ENCODE results near the gene MRPL11.

The MRPL11 gene

DNA sequence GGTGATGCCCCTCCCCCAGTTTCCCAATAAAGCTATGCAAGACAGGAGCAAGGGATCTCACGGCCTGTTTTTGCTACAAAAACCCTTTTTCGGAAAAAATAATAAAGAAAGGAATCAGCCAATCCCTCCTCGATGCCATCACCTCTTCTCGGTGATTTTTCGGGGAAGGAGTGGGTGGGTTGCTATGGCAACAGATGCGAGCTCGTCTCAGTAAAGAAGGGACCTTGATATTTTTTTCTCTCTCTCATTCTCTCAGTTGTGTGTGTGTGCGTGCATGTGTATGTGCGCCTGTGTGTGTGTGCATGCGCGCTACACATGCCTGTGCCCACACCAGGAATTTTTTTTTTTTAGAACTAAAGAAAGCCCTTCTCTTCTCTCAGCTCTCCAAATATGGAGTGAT, 21.6 kb downstream of the MRPL11 start:
- TF ChIP-seq, protein P1, sequence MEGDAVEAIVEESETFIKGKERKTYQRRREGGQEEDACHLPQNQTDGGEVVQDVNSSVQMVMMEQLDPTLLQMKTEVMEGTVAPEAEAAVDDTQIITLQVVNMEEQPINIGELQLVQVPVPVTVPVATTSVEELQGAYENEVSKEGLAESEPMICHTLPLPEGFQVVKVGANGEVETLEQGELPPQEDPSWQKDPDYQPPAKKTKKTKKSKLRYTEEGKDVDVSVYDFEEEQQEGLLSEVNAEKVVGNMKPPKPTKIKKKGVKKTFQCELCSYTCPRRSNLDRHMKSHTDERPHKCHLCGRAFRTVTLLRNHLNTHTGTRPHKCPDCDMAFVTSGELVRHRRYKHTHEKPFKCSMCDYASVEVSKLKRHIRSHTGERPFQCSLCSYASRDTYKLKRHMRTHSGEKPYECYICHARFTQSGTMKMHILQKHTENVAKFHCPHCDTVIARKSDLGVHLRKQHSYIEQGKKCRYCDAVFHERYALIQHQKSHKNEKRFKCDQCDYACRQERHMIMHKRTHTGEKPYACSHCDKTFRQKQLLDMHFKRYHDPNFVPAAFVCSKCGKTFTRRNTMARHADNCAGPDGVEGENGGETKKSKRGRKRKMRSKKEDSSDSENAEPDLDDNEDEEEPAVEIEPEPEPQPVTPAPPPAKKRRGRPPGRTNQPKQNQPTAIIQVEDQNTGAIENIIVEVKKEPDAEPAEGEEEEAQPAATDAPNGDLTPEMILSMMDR (IDR thresholded peaks at IDR 0.05; ENCODE audit: low read depth, low read length): no peak
- DNase-seq (ENCODE audit: extremely low read depth, low read depth): no peak

DNA sequence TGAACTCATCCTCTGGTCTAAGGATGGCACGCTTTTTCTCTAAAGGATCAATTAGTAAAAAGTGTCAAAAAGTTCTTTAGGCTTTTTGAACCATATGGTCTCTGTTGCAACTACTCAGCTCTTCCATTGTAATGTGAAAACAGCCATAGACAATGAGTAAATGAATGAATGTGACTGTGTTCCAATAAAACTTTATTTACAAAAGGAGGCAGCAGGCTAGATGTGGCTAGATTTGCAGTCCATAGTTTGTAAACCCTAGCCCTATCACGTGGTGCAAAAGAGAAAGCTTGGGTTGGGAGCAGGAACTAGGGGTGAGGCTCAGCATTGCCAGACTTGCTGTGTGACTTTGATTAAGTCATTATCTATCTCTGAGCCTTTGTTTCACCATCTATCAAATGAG, 23.2 kb downstream of the MRPL11 start:
- TF ChIP-seq, protein P1 (IDR thresholded peaks at IDR 0.05; ENCODE audit: low read depth, low read length): no peak

DNA sequence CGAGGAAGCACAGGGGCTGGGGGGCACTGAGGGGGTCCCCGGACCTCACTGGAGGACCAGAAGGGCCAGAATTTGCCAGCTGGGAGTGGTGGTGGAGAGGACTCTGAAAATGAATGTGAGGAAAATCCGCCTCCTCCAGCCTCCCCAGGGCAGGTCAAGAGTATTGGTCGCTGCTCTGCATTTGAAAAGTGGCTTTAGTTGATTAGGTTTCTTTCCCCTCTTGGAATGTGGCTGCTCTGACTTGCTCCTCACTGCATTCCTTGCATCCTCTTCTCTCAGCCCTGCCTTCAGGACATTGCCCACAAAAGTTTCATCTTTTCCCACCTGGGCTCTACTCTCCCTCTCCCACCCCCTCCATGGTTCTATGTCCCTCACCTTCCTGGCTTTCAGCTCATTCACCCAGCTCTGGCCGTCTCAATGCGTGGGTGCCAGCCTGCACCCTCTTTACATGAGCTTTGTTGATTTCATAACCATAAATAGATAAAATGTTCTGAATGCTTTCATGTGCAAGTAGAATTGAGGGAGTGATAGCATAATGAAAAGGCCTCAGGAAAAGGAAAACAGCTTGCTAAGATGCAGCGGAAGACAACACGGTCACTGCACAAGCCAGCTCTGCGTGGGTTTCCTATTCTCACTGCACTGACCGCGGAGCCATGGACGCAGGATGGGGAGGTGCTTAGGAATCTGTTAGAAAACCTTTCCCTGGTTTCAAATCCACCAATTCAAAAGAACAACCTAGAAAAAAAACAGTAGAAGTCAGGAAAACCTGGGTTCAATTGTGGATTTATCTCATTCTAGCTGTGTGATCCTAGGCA, 24.3 kb downstream of the MRPL11 start:
- TF ChIP-seq, protein P1 (IDR thresholded peaks at IDR 0.05; ENCODE audit: low read depth, low read length): no peak
- no peak for DNase-seq (ENCODE audit: extremely low read depth, low read depth)

More for the DNA sequence above, 23.2 kb downstream of the MRPL11 start:
- no peak for DNase-seq (ENCODE audit: extremely low read depth, low read depth)

DNA sequence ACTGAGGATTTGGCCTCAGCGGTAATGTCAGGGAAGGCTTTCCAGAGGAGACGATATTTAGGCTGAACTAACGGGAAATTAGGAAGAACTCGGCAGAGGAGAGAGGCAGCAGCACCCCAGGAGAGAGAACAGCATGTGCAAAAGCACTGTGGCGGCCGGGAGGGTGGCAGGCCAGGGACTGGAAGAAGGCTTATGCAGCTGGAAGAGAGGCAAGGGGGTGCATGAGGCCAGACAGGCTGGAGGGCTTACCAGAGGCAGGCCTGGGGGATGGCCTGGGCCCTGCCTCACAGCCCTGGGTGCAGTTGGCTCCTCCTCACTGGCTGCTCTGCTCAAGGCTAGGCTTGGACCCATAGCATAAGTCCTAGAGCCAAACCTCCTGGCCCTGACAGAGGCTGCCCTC, 25.5 kb downstream of the MRPL11 start:
- TF ChIP-seq, protein P1 (IDR thresholded peaks at IDR 0.05; ENCODE audit: low read depth, low read length): no peak
- DNase-seq (ENCODE audit: extremely low read depth, low read depth): no peak

DNA sequence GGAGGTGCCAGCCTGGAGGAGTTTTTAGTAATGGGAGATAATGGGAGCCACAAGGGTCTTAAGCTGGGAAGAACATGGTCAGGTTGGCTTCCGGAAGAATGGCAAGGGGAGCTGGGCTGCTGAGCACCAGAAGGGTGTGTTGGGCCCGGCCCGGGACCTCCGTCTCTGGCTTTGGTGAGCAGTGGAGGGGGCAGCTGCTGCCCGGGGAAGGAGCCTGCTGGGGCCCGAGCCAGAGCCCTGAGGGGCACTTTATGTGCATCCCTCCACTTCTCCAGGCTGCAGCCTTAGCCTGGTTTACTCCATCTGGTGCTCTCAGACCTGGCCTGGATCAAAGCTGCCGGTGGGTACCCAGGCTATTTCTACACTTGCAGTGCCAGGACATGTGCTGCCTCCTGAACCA, 26.5 kb downstream of the MRPL11 start:
- TF ChIP-seq, protein P1 (IDR thresholded peaks at IDR 0.05; ENCODE audit: low read depth, low read length): no peak
- no peak for DNase-seq (ENCODE audit: extremely low read depth, low read depth)

DNA sequence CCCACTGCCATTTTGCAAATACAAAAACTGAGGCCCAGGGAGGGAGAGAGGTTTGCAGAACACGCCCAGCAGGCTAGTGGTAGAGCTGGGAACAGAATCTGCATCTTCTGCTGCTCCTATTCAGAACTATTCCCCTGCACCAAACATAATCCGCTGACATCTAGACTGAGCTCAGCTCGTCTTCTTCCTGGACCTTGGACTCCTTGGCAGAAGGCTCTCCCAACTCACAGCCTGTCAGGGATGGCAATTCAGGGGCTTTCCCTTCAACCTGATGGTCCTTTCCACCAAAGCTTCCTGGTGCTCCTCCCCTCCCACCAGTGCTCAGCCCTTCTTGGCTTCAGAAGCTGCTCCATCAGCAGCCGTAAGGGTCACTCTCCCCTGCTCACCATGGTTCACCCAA, 27.3 kb downstream of the MRPL11 start:
- TF ChIP-seq, protein P1 (IDR thresholded peaks at IDR 0.05; ENCODE audit: low read depth, low read length): no peak
- no peak for DNase-seq (ENCODE audit: extremely low read depth, low read depth)

DNA sequence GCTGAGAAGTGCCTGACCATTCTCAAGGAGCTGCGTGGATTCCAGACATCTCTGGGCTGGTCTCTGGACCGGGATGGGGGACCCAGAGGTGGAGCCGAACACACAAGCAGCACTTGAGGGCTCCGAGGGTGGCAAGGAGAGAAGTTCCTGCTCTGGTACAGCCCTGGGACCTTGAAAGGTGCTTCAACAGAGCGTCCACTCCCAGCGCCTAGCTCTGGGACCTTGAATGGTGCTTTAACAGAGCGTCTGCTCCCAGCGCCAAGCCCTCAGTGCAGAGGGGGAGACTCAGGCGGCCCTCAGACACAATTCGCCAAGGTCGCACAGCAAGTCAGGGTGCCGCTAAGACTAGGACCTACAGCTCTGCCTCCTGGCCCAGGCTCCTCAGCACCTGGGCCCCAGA, 28.5 kb downstream of the MRPL11 start:
- TF ChIP-seq, protein P1 (IDR thresholded peaks at IDR 0.05; ENCODE audit: low read depth, low read length): no peak
- no peak for DNase-seq (ENCODE audit: extremely low read depth, low read depth)
